ENCODE data around the gene PEX26. TPM values are rescaled to one million over a fixed set of nuclear protein-coding genes. Genes with fewer than 3 reads are reported as not detected.
"Not testable (repeated sequence)": the region's sequence is repeated elsewhere in the genome, so short reads cannot be mapped to it uniquely, and the experiment has no call there.

PEX26 gene
- total and polyA plus RNA-seq, 2 donors (not counting 1 experiment from before 2014, with no cell fraction given) = 10.9 to 33.4 TPM

GRCh38 chr22:18035751-18036150, 42.0 kb upstream of the PEX26 start:
- 79% methylated on average over 8 of the region's 9 CpGs for WGBS (ENCODE audit: insufficient coverage)
- intact Hi-C loops (cut with micrococcal nuclease) = no loop called here
- Histone ChIP-seq H3K27me3 (replicated peaks in 1 of 4; ENCODE audit: control extremely low read depth in 1 of 4, control insufficient read depth in 3 of 4, insufficient read depth in 4 of 4, low read length in 3 of 4) (no peaks in the 10 kb centered on the region), H3K27ac (ENCODE audit: low read length in 2 of 2) (no peak overlapping the region), H3K4me3 (ENCODE audit: control extremely low read depth in 1 of 5, extremely low read depth in 1 of 5, insufficient read depth in 1 of 5, low read depth in 2 of 5, low read length in 4 of 5) (no peak overlapping the region), H3K36me3 (replicated peaks in 1 of 2; ENCODE audit: control extremely low read depth in 1 of 2, control insufficient read depth in 1 of 2, extremely low read depth in 1 of 2, insufficient read depth in 2 of 2, low read length in 1 of 2) (no peaks in the 10 kb centered on the region), H3K79me2 (ENCODE audit: control insufficient read depth, insufficient read depth, low read length) (no peaks in the 10 kb centered on the region), H2AFZ (ENCODE audit: insufficient read depth, low read depth, low read length, poor library complexity, severe bottlenecking) (no peak overlapping the region), H3K4me2 (replicated peaks; ENCODE audit: low read depth, low read length, poor library complexity, severe bottlenecking) (no peak overlapping the region), H3K9me3 (ENCODE audit: control extremely low read depth in 1 of 3, control insufficient read depth in 2 of 3, insufficient read depth in 1 of 3, low read length in 2 of 3) (no peaks in the 10 kb centered on the region), H4K20me1 (ENCODE audit: control insufficient read depth, insufficient read depth, low read length, poor library complexity, severe bottlenecking) (no peaks in the 10 kb centered on the region), H3K4me1 (ENCODE audit: control insufficient read depth in 2 of 2, insufficient read depth in 2 of 2, low read length in 2 of 2) (no peaks in the 10 kb centered on the region), H3K9ac (ENCODE audit: low read length) (no peak overlapping the region)
- TF ChIP-seq CTCF (IDR thresholded peaks at IDR 0.05) (no peak), EZH2 (IDR thresholded peaks at IDR 0.05; ENCODE audit: borderline replicate concordance, insufficient read depth, low read depth, low read length, poor library complexity, severe bottlenecking) (no peak)
- CTCF ChIA-PET = interaction anchor here (1.0 kb wide), 1 partner anchor 40 kb away, joined by 3 read pairs; no protein-coding TSS in a partner anchor
- Mint-ChIP-seq H3K4me1 (no peaks in the 10 kb centered on the region), H3K4me3 (no peak overlapping the region), H3K27me3 (no peaks in the 10 kb centered on the region), H3K27ac (no peak overlapping the region), H3K9me3 (ENCODE audit: insufficient read depth) (no peaks in the 10 kb centered on the region)
- DNase-seq (no peak), ATAC-seq (ENCODE audit: low read depth) (no peak)
- POLR2A ChIA-PET = no interaction called here

- H3K4me3 Mint-ChIP-seq; H3K9me3 ChIP-seq (ENCODE audit: control extremely low read depth in 1 of 3, control insufficient read depth in 2 of 3, insufficient read depth in 1 of 3, low read length in 2 of 3); H3K79me2 ChIP-seq (ENCODE audit: control insufficient read depth, insufficient read depth, low read length); POLR2A ChIA-PET; H3K27ac ChIP-seq (ENCODE audit: low read length in 2 of 2); H3K4me2 ChIP-seq (replicated peaks; ENCODE audit: low read depth, low read length, poor library complexity, severe bottlenecking); H3K9ac ChIP-seq (ENCODE audit: low read length); H3K27me3 Mint-ChIP-seq; H3K4me1 ChIP-seq (ENCODE audit: control insufficient read depth in 2 of 2, insufficient read depth in 2 of 2, low read length in 2 of 2); CTCF ChIA-PET; H3K9me3 Mint-ChIP-seq (ENCODE audit: insufficient read depth); H3K36me3 ChIP-seq (replicated peaks in 1 of 2; ENCODE audit: control extremely low read depth in 1 of 2, control insufficient read depth in 1 of 2, extremely low read depth in 1 of 2, insufficient read depth in 2 of 2, low read length in 1 of 2); H3K27me3 ChIP-seq (replicated peaks in 1 of 4; ENCODE audit: control extremely low read depth in 1 of 4, control insufficient read depth in 3 of 4, insufficient read depth in 4 of 4, low read length in 3 of 4); intact Hi-C loops (cut with micrococcal nuclease); ATAC-seq (ENCODE audit: low read depth); H4K20me1 ChIP-seq (ENCODE audit: control insufficient read depth, insufficient read depth, low read length, poor library complexity, severe bottlenecking); H3K4me1 Mint-ChIP-seq; H2AFZ ChIP-seq (ENCODE audit: insufficient read depth, low read depth, low read length, poor library complexity, severe bottlenecking); H3K27ac Mint-ChIP-seq; DNase-seq; H3K4me3 ChIP-seq (ENCODE audit: control extremely low read depth in 1 of 5, extremely low read depth in 1 of 5, insufficient read depth in 1 of 5, low read depth in 2 of 5, low read length in 4 of 5): not testable (repeated sequence)
- WGBS (ENCODE audit: insufficient coverage) = no CpG with 5 or more reads among the region's 6 CpGs
Observed at GRCh38 chr22:18040898-18041297, 36.9 kb upstream of the PEX26 start.

Measured in B cell (primary cell).